NCI-H1105 treated with DMSO at 0.1 percent for 48 hours (cell line): ENCODE measurements around the gene COG2.
"Not testable (repeated sequence)": the region's sequence is repeated elsewhere in the genome, so short reads cannot be mapped to it uniquely, and the experiment has no call there.

Source experiments
- DNase-seq: peaks from one replicate; lab custom pipeline; 2025; lab: John Stamatoyannopoulos, UW

COG2 gene

DNA sequence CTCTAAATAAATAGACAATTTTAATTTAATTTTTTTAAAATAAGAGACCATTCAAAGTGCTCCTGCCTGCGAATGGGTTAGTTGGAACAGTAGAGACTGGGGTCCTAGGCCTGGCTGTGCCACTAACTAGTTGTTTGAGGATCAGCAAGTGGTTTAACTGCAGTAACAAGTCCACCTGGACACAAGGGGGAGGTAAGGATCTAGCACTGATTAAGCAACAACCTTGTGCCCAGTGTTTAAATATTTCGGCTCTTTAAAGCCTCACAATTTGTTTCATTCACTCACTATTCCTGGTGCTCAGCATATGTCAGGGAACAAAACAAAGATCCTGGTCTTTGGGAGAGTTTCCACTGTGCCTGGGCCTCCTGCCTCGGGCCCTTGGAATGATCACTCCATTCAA lies 73.2 kb downstream of the COG2 start:
- DNase-seq = no peak

DNA sequence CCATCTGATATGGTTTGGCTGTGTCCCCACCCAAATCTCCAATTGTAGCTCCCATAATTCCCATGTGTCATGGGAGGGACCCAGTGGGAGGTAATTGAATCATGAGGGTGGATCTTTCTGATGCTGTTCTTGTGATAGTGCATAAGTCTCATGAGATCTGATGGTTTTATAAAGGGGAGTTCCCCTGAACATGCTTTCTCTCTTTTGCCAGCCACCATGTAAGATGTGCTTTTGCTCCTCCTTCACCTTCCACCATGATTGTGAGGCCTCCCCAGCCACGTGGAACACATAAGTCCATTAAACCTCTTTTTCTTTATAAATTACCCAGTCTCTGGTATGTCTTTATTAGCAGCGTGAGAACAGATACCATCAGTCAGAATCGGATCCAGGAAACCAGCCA lies 74.2 kb downstream of the COG2 start:
- not testable (repeated sequence) for DNase-seq

DNA sequence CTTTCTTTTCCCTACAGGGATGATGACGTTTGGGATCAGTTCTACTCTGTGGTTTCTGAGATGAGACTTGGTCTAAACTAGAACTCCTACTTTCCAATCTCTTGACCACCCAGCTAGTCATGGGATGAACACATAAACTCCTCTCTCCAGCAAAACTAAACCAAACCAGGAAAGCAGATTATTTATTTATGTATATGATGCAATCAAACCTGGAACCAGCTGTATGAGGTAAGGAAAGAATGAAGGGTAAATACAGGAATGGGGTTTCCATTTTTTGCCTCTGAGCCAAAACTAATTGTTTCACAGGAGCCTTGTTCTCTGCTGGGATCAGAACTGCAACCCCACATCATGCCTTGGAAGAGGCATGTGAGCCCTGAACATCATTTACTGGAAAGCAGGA lies 75.0 kb downstream of the COG2 start:
- DNase-seq = no peak

DNA sequence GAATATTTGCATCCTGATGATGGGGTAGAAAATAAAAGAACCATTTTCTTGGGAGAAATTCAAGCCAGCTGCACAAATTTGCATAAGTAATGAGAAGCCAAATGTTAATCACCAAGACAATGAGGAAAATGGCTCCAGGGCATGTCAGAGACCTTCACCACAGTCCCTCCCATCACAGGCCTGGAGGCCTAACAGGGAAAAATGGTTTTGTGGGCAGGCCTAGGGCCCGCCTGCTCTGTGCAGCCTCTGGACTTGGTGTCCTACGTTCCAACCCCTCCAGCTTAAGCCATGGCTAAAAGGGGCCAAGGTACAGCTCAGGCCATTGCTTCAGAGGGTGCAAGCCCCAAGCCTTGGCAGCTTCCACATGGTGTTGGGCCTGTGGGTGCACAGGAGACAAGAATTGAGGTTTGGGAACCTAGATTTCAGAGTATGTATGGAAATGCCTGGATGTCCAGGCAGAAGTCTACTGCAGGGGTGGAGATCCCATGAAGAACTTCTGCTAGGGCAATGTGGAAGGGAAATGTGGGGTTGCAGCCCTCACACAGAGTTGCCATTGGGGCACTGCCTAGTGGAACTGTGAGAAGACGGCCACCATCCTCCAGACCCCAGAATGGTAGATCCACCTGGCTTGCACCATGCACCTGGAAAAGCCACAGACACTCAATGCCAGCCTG lies 79.7 kb downstream of the COG2 start:
- not testable (repeated sequence) for DNase-seq

DNA sequence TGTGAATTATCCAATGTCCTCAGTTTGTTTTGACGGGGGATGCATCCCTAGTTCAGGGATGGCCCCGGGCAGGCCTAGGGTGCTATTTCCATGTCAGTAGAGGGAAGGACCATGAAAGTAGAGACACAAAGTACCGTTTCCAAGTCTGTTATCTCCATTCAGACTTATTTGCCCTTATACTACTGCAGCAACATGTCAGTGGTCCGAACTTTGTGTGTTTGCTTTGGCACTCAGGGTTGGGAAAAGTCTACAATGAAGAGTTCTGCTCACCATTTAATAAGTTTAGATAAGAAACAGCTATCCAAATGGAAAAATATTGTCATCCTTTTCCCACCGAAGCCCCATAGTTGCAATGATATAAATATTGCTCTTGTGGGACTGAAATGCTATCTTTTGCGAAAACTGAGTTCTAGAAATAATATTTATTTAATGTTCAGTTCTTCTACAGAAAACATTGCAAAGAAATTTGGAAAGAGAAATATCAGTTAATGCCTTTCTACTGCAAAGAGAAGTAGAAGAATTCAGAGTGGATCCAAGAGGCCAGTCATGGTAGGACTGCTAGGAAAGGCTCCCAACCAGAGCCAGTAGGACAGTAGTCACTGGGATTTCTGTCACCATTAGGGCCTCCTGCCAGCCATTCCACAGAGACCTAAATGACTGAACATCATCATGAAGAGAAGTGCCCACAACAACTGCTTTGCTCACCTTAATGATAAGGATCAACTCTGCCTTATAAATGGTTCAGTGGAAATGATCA lies 83.2 kb downstream of the COG2 start:
- no peak for DNase-seq

DNA sequence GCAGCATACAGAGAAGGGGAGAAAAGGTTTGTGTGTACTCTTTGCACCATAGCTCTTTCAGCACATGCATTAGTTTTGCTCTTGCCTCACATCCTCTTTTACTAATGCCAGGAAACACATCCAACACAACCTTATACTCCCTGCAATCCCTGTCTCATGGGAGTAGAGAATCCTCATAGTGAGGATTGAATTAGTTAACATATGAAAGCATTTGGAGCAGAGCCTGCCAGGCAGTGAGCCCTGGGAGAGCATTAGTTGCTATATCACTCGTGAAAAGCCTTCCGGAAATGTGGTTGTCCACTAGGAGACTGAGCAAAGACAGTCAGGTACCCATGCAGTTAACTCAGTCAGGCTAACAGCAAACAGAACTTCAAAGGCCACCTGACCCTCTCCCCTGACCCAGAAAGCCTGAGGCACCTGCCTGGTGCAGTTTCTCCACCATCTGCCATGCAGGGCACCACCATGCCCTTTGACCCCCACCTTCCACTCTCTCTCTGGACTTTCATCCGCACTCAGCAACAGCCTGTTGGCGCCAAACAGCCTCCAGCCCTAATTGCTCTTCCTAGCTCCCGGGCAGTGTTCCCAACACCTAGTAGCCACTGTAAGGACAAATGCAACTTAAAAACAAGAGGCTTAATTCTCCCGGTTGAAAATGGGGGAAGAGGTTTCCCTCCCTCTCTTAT lies 86.6 kb downstream of the COG2 start:
- no peak for DNase-seq

DNA sequence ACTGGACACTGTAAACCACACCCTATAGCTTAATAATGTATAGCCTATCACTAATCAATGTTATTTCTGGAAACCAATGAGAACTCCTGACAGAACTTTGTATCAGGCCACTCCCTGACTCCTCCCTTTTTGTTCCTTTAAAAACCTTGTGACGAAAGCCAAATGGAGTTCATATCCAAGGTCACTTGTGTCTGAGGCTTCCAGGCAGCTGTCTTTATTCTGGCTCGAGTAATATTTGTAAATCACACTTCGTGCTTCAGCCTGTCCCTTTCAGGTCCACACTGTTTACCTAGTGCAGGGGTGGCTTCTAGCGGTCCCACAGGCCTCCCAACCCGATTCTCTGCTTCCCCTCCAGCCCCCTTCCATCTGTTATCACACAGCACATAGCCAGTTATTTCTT lies 88.7 kb downstream of the COG2 start:
- DNase-seq = no peak

DNA sequence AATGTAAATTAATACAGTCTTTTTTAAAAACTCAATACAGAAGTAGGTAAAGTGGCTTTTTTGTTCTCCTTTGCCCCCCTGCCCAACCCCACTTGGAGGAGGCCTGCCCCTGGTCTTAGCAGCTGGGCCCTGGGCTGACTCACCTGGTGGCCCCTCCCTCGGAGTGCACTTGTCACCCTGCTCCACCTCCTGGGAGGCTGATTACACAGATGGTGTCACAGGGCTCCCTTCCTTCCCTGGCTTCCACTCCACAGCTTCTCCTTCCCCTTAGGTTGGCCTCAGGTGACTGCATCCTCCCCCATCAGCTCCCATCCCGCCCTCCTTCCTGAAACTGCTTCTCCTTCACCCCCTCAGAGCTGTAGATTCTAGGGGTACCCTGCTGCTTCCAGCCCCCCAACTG lies 93.2 kb downstream of the COG2 start:
- no peak for DNase-seq

DNA sequence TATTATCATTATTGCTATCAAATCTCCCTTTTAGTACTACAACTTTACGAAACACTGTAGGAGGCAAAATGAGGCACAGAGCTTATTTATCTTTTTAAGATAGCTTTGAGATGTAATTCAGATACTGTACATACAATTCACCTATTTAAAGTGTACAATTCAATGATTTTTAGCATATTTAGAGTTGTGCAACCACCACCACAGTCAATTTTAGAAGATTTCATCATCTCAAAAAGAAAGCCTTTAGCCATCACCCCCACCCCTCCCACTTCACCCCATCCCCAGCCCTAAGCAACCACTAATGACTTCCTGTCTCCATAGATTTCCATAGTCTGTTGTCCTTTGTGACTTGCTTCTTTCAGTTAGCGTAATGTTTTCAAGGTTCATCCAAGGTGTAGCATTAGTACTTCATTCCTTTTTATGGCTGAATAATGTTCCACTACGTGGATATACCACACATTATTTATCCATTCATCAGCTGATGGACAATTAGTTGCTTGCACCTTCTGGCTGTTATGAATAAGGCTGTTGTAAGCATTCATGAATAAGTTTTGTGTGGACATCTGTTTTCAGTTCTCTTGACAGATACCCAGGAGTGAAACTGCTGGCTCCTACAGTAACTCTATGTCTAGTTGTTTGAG lies 95.5 kb downstream of the COG2 start:
- DNase-seq = no peak

DNA sequence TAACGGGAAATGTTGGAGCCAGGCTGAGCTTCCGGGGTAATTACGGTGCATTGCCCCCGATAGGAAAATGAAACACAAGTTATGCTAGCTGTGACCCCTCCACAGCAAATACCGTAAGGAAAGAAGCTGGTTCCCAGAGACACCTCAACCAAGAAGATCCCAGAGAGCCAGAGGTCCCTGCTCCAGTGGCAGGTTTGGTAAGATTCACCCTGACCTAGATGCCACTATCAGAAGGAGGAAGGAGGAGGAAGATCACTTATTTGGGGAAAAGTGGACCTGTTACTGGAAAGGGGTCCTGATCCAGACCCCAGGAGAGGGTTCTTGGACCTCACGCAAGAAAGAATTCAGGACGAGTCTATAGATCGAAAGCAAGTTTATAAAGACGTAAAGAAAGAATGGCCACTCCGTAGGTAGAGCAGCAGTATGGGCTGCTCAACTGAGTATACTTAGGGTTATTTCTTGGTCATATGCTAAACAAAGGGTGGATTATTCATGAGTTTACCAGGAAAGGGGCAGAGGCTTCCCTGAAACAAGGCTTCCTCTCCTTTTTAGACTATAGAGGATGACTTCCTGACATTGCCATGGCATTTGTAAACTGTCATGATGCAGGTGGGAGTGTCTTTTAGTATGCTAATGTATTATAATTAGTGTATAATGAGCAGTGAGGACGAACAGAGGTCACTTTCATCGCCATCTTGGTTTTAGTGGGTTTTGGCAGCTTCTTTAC lies 97.4 kb downstream of the COG2 start:
- no peak for DNase-seq
